HepG2 (cell line): ENCODE results near the gene PRR5L. TPM values are rescaled to one million over a fixed set of nuclear protein-coding genes. Genes with fewer than 3 reads are reported as not detected.

Experiments used
- ATAC-seq: fragments of 200-7000 bp; cut with Tn5 transposase; 3 replicates; pipeline ENCODE4 v1.9.1; 2020; ENCODE audit warnings: mild to moderate bottlenecking, moderate library complexity
- BruUV-seq: library from RNA; stranded (reverse); fragments of 400-500 nt; replicated peaks from 2 replicates; lab custom pipeline; 2021; lab: Mats Ljungman, UMichigan
- CTCF ChIA-PET: fragments of 300-600 bp; formaldehyde crosslinking; extraction: SDS; loops from one replicate; lab custom pipeline; 2021; ENCODE audit warnings: low total read pairs, inconsistent platforms, low intra/inter-chr PET ratio; lab: Yijun Ruan, JAX
- POLR2A ChIA-PET: fragments of 350-600 bp; sonication (Branson Sonifier 250); formaldehyde crosslinking; loops from one replicate; lab custom pipeline; 2020; ENCODE audit warnings: antibody characterized with exemption, inconsistent platforms; lab: Yijun Ruan, JAX
- DNase-seq: peaks from one replicate; pipeline ENCODE4 v3.0.0-alpha.2; 2015; ENCODE audit warnings: low spot score
- FAIRE-seq: peaks from 3 replicates; lab custom pipeline; 2011; peaks lifted over from hg19 to GRCh38; lab: Jason Lieb, UNC
- H2AFZ ChIP-seq: one replicate; pipeline ENCODE4 v1.6.1; 2011; ENCODE audit warnings: low read length, inconsistent platforms
- H3K27ac ChIP-seq: fragments of 300-600 bp; 3 replicates; pipeline ENCODE4 v1.8.0; 2011; ENCODE audit warnings: mixed run types, mild to moderate bottlenecking, mixed read lengths, low read length, inconsistent platforms; ENCODE audit not compliant: insufficient read depth; ENCODE audit errors: extremely low read length
- H3K27me3 ChIP-seq, 2 experiments: fragments of 200-600 bp in 1 of 2; 2 replicates in 1 of 2; 3 replicates in 1 of 2; pipeline versions ENCODE4 v1.6.0 to v1.8.0; 2011; ENCODE audit warnings: low read length in 2 of 2, mild to moderate bottlenecking in 2 of 2, moderate library complexity in 2 of 2, inconsistent platforms in 1 of 2; ENCODE audit not compliant: insufficient read depth in 2 of 2, control insufficient read depth in 1 of 2
- H3K36me3 ChIP-seq, 2 experiments: fragments of 200-600 bp in 1 of 2; replicated peaks in 1 of 2; 2 replicates in 1 of 2; 3 replicates in 1 of 2; pipeline versions ENCODE4 v1.5.1 to v1.8.0; 2011; ENCODE audit warnings: low read length in 2 of 2, inconsistent platforms in 1 of 2; ENCODE audit not compliant: insufficient read depth in 2 of 2, control insufficient read depth in 1 of 2
- H3K4me1 ChIP-seq: 2 replicates; pipeline ENCODE4 v1.5.1; 2012; ENCODE audit warnings: low read length, inconsistent platforms; ENCODE audit not compliant: insufficient read depth
- H3K4me2 ChIP-seq: 2 replicates; pipeline ENCODE4 v1.6.0; 2011; ENCODE audit warnings: low read depth, low read length, inconsistent platforms
- H3K4me3 ChIP-seq, 3 experiments: fragments of 200-600 bp in 1 of 3; sonication (generic), shearing (Covaris generic) in 1 of 3; replicated peaks in 1 of 3; 2 replicates each; pipeline ENCODE4 v1.5.1; 2011 to 2016; ENCODE audit warnings: low read length in 3 of 3, inconsistent platforms in 2 of 3, low read depth in 2 of 3, mild to moderate bottlenecking in 2 of 3, control low read depth in 1 of 3, mixed read lengths in 1 of 3; ENCODE audit not compliant: insufficient read depth in 1 of 3
- H3K79me2 ChIP-seq: one replicate; pipeline ENCODE4 v1.6.1; 2011; ENCODE audit warnings: low read length, inconsistent platforms; ENCODE audit not compliant: insufficient read depth
- H3K9ac ChIP-seq: 2 replicates; pipeline ENCODE4 v1.6.0; 2011; ENCODE audit warnings: mild to moderate bottlenecking, low read depth, low read length, inconsistent platforms; ENCODE audit not compliant: insufficient read depth
- H3K9me3 ChIP-seq: 2 replicates; pipeline ENCODE4 v1.5.1; 2012; ENCODE audit warnings: mild to moderate bottlenecking, low read length
- H4K20me1 ChIP-seq: 2 replicates; pipeline ENCODE4 v1.6.0; 2011; ENCODE audit warnings: inconsistent platforms, mild to moderate bottlenecking, low read length, moderate library complexity; ENCODE audit not compliant: insufficient read depth
- ARID5B ChIP-seq: IDR thresholded peaks from 2 replicates; pipeline ENCODE4 v1.4.0; 2020; ENCODE audit warnings: mild to moderate bottlenecking, missing genetic modification reagents
- FOSL2 ChIP-seq: sonication (generic); formaldehyde crosslinking; IDR thresholded peaks from 2 replicates; pipeline ENCODE4 v1.4.0; 2020; ENCODE audit warnings: missing genetic modification reagents
- SMAD3 ChIP-seq: sonication (generic); formaldehyde crosslinking; IDR thresholded peaks from 2 replicates; pipeline ENCODE4 v1.4.0; 2020; ENCODE audit warnings: missing genetic modification reagents
- TMF1 ChIP-seq: sonication (generic); formaldehyde crosslinking; IDR thresholded peaks from 2 replicates; pipeline ENCODE4 v1.8.1; 2022; ENCODE audit warnings: low read depth, missing genetic modification reagents
- ZBTB43 ChIP-seq: sonication (generic); formaldehyde crosslinking; conservative IDR thresholded peaks from 2 replicates; pipeline ENCODE4 v1.4.0; 2020; ENCODE audit warnings: missing genetic modification reagents
- ZNF652 ChIP-seq: IDR thresholded peaks from 2 replicates; pipeline ENCODE4 v1.6.1; 2016; ENCODE audit warnings: low read depth, borderline replicate concordance
- ZNF749 ChIP-seq: sonication (generic); formaldehyde crosslinking; IDR thresholded peaks from 2 replicates; pipeline ENCODE4 v1.8.0; 2022; ENCODE audit warnings: mild to moderate bottlenecking, missing genetic modification reagents, moderate library complexity, borderline replicate concordance
- WGBS: methylation state at CpG from one replicate; pipeline ENCODE4 v1.1.6; 2017; ENCODE audit warnings: low lambda C conversion rate; 5-methylcytosine and 5-hydroxymethylcytosine counted together
- in situ Hi-C: cut with HindIII; loops from 2 replicates; pipeline ENCODE4 v1.10.0; 2017; ENCODE audit warnings: low pct_unique_long_range_greater_than_20kb; ENCODE audit not compliant: extremely low pct_ligation_motif_present
- intact Hi-C: fragments of 100-400 bp; cut with micrococcal nuclease; formaldehyde crosslinking; loops from one replicate; pipeline ENCODE4 v1.10.0; 2022; ENCODE audit not compliant: unreplicated experiment
- polyA plus RNA-seq, 8 experiments: library from polyadenylated mRNA; depleted of rRNA in 3 of 8; stranded (reverse) in 7 of 8; unstranded in 1 of 8; fragments of >200 nt; fragmentation: Illumina TruSeq in 4 of 8; extraction: Trizol in 4 of 8; gene quantifications; 2 replicates each; pipeline versions ENCODE4 v1.2.1 to v1.2.3, GENCODE V29; 2011 to 2016; ENCODE audit warnings: low read depth in 4 of 8, missing spikeins in 1 of 8, mixed read lengths in 1 of 8; ENCODE audit not compliant: insufficient read depth in 1 of 8
- total RNA-seq, 5 experiments: library from RNA; depleted of rRNA; stranded (reverse); fragments of >200 nt; fragmentation: Illumina TruSeq; extraction: Trizol; gene quantifications; 2 replicates each; pipeline ENCODE4 v1.2.3, GENCODE V29; 2016; ENCODE audit warnings: low read depth in 1 of 5
- TF ChIP-seq, protein P1 (sequence below): sonication (generic); IDR thresholded peaks from 2 replicates; pipeline ENCODE4 v1.6.1; 2016; ENCODE audit warnings: low read depth, borderline replicate concordance

The PRR5L gene
- total and polyA plus RNA-seq, 2 of the 13 experiments (the other 11 are each of a cell fraction or from before 2014, with no cell fraction given): 0.16 TPM; not detected in 1

GRCh38 chr11:36450110-36450572 is 154.1 kb downstream of the PRR5L start:
- ChIA-PET CTCF (no interaction called here), POLR2A (no interaction called here)
- DNase-seq (no peak), ATAC-seq (peak; percentile 59), FAIRE-seq (no peak)
- Histone ChIP-seq H3K36me3 (no peaks in the 10 kb centered on the region), H3K9me3 (no peaks in the 10 kb centered on the region), H4K20me1 (no peaks in the 10 kb centered on the region), H3K27ac (no peak overlapping the region), H3K4me1 (peaks cover 23% of the 10 kb centered on the region), H3K27me3 (peaks cover 0 to 2% of the 10 kb centered on the region in 2 experiments; a peak in 1 of 5 replicates), H3K4me2 (peak overlapping the region; percentile 65), H2AFZ (peak overlapping the region; percentile 36), H3K4me3 (peak overlapping the region; percentile 13 to 51 (median 39); a peak in 4 of 6 replicates), H3K79me2 (no peaks in the 10 kb centered on the region), H3K9ac (peak overlapping the region; percentile 18; the same call in 1 of the 2 replicates)
- no TSS peak for BruUV-seq
- 0 out of 2 replicates have a peak, but pooled peaks have one; percentile 54 for TF ChIP-seq ZNF652 (CRISPR knock-in tag)
- no peak for TF ChIP-seq FOSL2
- no peak for TF ChIP-seq TMF1
- in situ Hi-C loops (no loop called here), intact Hi-C loops (no loop called here)
- WGBS: 3% methylated on average over 3 of the region's 3 CpGs

DNA sequence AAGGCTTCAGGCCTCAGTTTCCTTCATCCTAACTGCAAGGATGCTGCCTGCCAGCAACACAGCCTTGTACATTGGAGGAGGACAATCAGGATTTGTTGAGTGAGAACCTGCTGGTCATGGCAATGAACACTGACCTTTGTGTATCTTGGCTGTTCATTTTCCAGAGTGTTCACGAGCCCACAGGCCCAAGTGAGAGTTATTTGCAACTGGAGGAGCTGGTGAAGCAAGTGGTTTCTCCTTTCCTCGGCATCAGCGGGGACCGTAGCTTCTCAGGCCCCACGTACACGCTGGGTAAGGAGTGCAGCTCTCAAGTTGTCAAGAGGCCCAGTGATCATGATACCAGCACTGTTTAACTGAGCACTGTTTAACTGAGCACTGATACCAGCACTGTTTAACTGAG is 155.0 kb downstream of the PRR5L start:
- H3K27me3 ChIP-seq: peaks cover 0 to 11% of the 10 kb centered on the region in 2 experiments; a peak in 2 of 5 replicates
- H2AFZ ChIP-seq: no peak overlapping the region
- no peak overlapping the region; the same call in 1 of the 2 replicates for H3K4me2 ChIP-seq
- TF ChIP-seq ARID5B (CRISPR knock-in tag): no peak
- TF ChIP-seq ZBTB43 (CRISPR knock-in tag): no peak
- TF ChIP-seq ZNF749 (CRISPR knock-in tag): no peak
- no peak for TF ChIP-seq SMAD3 (CRISPR knock-in tag)
- TF ChIP-seq, protein P1, sequence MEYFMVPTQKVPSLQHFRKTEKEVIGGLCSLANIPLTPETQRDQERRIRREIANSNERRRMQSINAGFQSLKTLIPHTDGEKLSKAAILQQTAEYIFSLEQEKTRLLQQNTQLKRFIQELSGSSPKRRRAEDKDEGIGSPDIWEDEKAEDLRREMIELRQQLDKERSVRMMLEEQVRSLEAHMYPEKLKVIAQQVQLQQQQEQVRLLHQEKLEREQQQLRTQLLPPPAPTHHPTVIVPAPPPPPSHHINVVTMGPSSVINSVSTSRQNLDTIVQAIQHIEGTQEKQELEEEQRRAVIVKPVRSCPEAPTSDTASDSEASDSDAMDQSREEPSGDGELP: no peak
- no peak overlapping the region for H3K9ac ChIP-seq
- no peak for DNase-seq
- H3K4me1 ChIP-seq: peaks cover 23% of the 10 kb centered on the region
- no peak for ATAC-seq
- intact Hi-C loops: no loop called here
- no peak overlapping the region for H3K27ac ChIP-seq
- H3K4me3 ChIP-seq: no peak overlapping the region
- no CpG with 5 or more reads among the region's 6 CpGs for WGBS
- no peaks in the 10 kb centered on the region for H3K36me3 ChIP-seq
- H4K20me1 ChIP-seq: no peaks in the 10 kb centered on the region
- H3K79me2 ChIP-seq: no peaks in the 10 kb centered on the region
- BruUV-seq: no TSS peak
- ChIA-PET POLR2A (no interaction called here), CTCF (no interaction called here)
- no peaks in the 10 kb centered on the region for H3K9me3 ChIP-seq
- no peak for FAIRE-seq
- in situ Hi-C loops: no loop called here
